Thymus (tissue), 11 donors: ENCODE results near the gene WBP1. TPM values are rescaled to one million over a fixed set of nuclear protein-coding genes. Genes with fewer than 3 reads are reported as not detected.

Experiments used
- DNase-seq, 9 donors: peaks; one replicate each; pipeline ENCODE4 v3.0.0-alpha.2; 2013; ENCODE audit warnings: low spot score in 9 of 9, low read depth in 6 of 9, missing footprints in 1 of 9
- H3K27ac ChIP-seq, 2 donors: one replicate each; pipeline ENCODE4 v1.5.1; 2013; ENCODE audit warnings: control low read depth in 1 of 2, low read depth in 1 of 2, low read length in 1 of 2, mild to moderate bottlenecking in 1 of 2, moderate library complexity in 1 of 2
- H3K27me3 ChIP-seq, 2 donors: one replicate each; pipeline ENCODE4 v1.5.1; 2013; ENCODE audit warnings: low read length in 1 of 2; ENCODE audit not compliant: control insufficient read depth in 2 of 2, insufficient read depth in 1 of 2
- H3K36me3 ChIP-seq, 2 donors: one replicate each; pipeline ENCODE4 v1.5.1; 2013; ENCODE audit warnings: low read length in 1 of 2, mild to moderate bottlenecking in 1 of 2, moderate library complexity in 1 of 2; ENCODE audit not compliant: control insufficient read depth in 2 of 2, insufficient read depth in 2 of 2
- H3K4me1 ChIP-seq, 2 donors: one replicate each; pipeline ENCODE4 v1.5.1; 2013; ENCODE audit warnings: low read length in 2 of 2; ENCODE audit not compliant: control insufficient read depth in 2 of 2, insufficient read depth in 2 of 2
- H3K4me3 ChIP-seq, 2 donors: one replicate each; pipeline ENCODE4 v1.5.1; 2013; ENCODE audit warnings: low read length in 2 of 2, control low read depth in 1 of 2, mild to moderate bottlenecking in 1 of 2
- H3K9me3 ChIP-seq, 2 donors: one replicate each; pipeline ENCODE4 v1.5.1; 2013; ENCODE audit warnings: low read length in 1 of 2, mild to moderate bottlenecking in 1 of 2; ENCODE audit not compliant: control insufficient read depth in 2 of 2, insufficient read depth in 1 of 2
- WGBS: extraction: QIAGEN DNeasy Blood & Tissue Kit; methylation state at CpG from one replicate; pipeline ENCODE4 v1.1.7; 2013; 5-methylcytosine and 5-hydroxymethylcytosine counted together
- polyA plus RNA-seq: library from polyadenylated mRNA; stranded (reverse); fragments of 200-250 nt; gene quantifications from one replicate; pipeline ENCODE4 v1.2.3, GENCODE V29; 2013
- total RNA-seq: library from RNA; stranded (reverse); fragments of 120-200 nt; gene quantifications from one replicate; pipeline ENCODE4 v1.2.4, GENCODE V29; 2013
- donor health status: healthy.

Gene WBP1
- total and polyA plus RNA-seq, 2 donors = 56.4 to 114 TPM

DNA sequence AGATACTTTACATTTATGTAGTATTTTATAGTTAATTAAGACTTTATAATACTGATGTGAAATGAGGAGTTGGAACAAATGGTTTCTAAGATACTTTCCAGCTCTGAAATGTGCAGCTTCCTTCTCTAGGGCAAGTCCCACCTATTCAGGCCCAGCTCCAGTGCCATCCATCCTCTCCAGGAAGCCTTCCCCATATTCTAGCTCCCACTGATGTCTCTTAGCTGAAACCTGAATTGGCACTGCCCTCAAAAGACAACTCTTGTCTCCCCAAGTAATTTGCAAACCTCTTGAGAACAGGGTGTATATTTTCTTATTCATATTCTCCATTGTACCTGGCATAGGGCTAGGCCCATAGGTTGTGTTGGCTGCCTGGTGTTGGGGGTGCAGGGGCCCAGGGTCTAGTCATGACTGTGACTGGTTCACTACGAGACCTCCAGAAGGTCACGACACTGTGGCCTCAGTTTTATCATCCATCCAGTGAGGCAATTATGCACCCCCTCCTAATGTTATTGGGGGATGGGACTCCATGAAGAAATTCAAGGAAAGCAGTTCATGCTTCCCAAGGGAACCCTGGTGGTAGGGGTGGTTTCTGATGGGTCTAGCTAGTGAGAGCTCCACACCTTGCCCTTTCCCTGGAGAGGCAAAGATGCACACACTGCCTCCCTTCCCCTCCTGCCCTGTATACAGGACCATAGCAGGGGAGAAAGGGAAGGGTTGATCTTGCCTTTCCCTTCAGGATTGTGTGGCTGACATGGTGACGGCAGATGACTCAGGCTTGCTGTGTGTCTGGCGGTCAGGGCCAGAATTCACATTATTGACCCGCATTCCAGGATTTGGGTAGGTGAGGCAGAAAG is 33.9 kb upstream of the WBP1 start:
- H3K27ac ChIP-seq = no peak overlapping the region
- no peak overlapping the region for H3K4me3 ChIP-seq
- H3K36me3 ChIP-seq = peaks cover 16 to 21% of the 10 kb centered on the region in 2 donors
- no peaks in the 10 kb centered on the region for H3K9me3 ChIP-seq
- 97% methylated on average over 5 of the region's 5 CpGs for WGBS
- peaks cover 0 to 5% of the 10 kb centered on the region in 2 donors for H3K27me3 ChIP-seq
- H3K4me1 ChIP-seq = peaks cover 6 to 18% of the 10 kb centered on the region in 2 donors
- no peak for DNase-seq

DNA sequence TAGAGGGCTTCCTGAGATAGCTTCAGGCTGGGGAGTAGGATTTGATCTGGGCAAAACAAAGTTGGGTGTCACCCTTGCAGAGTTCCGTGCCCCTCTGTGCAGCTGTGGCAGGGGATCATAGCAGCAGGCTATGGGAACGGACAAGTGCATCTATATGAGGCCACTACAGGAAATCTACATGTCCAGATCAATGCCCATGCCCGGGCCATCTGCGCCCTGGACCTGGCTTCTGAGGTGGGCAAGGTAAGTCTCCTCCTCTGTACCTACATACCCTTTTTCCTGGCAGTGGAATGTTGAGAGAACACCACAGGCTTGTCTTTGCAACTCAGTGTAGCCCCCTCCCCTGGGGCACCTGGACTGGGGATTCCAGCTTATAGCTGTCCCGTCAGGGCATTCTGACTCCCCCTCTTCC is 33.2 kb upstream of the WBP1 start:
- 98% methylated on average over 5 of the region's 5 CpGs for WGBS
- Histone ChIP-seq H3K9me3 (no peaks in the 10 kb centered on the region), H3K27me3 (peaks cover 0 to 5% of the 10 kb centered on the region in 2 donors), H3K27ac (no peak overlapping the region), H3K4me3 (no peak overlapping the region), H3K36me3 (peaks cover 16 to 24% of the 10 kb centered on the region in 2 donors), H3K4me1 (peaks cover 6 to 18% of the 10 kb centered on the region in 2 donors)
- DNase-seq = no peak

GRCh38 chr2:74425523-74425922 is 32.7 kb upstream of the WBP1 start:
- WGBS = 98% methylated on average over 7 of the region's 7 CpGs
- Histone ChIP-seq H3K36me3 (peaks cover 16 to 24% of the 10 kb centered on the region in 2 donors), H3K9me3 (no peaks in the 10 kb centered on the region), H3K4me3 (no peak overlapping the region), H3K27me3 (peaks cover 0 to 3% of the 10 kb centered on the region in 2 donors), H3K4me1 (peaks cover 6 to 15% of the 10 kb centered on the region in 2 donors), H3K27ac (no peak overlapping the region)
- no peak for DNase-seq

GRCh38 chr2:74426181-74426758 is 32.0 kb upstream of the WBP1 start:
- WGBS = 96% methylated on average over 14 of the region's 14 CpGs
- H3K4me3 ChIP-seq = no peak overlapping the region
- DNase-seq = no peak
- no peaks in the 10 kb centered on the region for H3K9me3 ChIP-seq
- peaks cover 4 to 7% of the 10 kb centered on the region in 2 donors for H3K4me1 ChIP-seq
- H3K36me3 ChIP-seq = peaks cover 16 to 24% of the 10 kb centered on the region in 2 donors
- H3K27ac ChIP-seq = no peak overlapping the region
- H3K27me3 ChIP-seq = no peaks in the 10 kb centered on the region

- no peaks in the 10 kb centered on the region for H3K27me3 ChIP-seq
- H3K36me3 ChIP-seq = peaks cover 16 to 24% of the 10 kb centered on the region in 2 donors
- 92% methylated on average over 3 of the region's 3 CpGs for WGBS
- no peaks in the 10 kb centered on the region for H3K4me1 ChIP-seq
- H3K4me3 ChIP-seq = no peak overlapping the region
- no peak overlapping the region for H3K27ac ChIP-seq
- H3K9me3 ChIP-seq = no peaks in the 10 kb centered on the region
- no peak for DNase-seq
Observed at GRCh38 chr2:74427551-74427950, 30.7 kb upstream of the WBP1 start.

- 96% methylated on average over 5 of the region's 5 CpGs for WGBS
- Histone ChIP-seq H3K27me3 (no peaks in the 10 kb centered on the region), H3K4me3 (no peak overlapping the region), H3K9me3 (no peaks in the 10 kb centered on the region), H3K36me3 (peaks cover 16 to 24% of the 10 kb centered on the region in 2 donors), H3K4me1 (no peaks in the 10 kb centered on the region), H3K27ac (no peak overlapping the region)
- no peak for DNase-seq
Observed at GRCh38 chr2:74428675-74429074, 29.6 kb upstream of the WBP1 start.

DNA sequence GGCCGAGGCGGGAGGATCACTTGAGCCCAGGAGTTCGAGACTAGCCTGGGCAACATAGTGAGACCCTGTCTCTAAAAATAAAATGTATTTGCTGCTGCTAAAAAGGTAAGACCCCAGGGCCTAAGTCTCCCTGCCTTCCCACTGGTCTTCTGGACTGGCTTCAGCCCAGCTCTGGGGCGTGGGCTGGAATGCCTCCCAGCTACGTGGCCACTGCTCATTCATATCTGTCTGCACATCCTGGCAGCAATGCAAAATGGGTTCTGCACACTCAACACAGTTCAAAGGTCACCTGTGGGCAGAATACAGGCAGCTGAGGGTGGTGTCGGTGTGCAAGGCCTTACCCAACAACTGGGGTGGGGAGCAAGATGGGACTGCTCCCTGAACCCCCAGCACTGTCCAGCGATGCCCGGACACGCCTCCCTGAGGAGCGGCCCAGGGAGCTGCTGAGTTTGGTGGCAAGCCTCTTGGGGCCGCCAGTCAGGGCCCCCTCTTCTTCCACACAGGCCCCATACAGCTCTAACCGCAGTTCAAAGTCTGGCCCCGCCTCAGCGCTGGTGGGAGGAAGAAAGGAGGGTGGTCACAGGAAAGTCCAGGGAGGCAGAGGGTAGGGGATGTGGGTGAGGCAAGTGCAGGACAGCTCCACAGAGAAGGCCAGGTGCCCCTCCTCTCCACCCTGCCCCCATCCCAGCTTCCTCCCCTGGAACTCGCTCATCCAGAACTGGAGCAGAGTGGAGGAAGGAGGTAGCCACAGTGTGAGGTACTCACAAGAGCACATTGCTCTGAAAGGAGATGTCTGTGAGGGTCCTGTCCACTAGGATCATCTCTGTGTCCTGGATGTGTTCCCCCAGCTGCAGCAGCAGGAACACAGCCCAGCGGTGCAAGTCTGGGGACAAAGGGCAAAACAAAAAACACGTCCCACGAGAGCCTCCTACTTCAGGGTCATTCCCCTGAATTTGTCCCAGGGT is 28.5 kb upstream of the WBP1 start:
- Histone ChIP-seq H3K36me3 (peaks cover 15 to 18% of the 10 kb centered on the region in 2 donors), H3K27me3 (no peaks in the 10 kb centered on the region), H3K4me1 (no peaks in the 10 kb centered on the region), H3K9me3 (no peaks in the 10 kb centered on the region), H3K4me3 (no peak overlapping the region), H3K27ac (no peak overlapping the region)
- DNase-seq = no peak
- 97% methylated on average over 18 of the region's 18 CpGs for WGBS

DNA sequence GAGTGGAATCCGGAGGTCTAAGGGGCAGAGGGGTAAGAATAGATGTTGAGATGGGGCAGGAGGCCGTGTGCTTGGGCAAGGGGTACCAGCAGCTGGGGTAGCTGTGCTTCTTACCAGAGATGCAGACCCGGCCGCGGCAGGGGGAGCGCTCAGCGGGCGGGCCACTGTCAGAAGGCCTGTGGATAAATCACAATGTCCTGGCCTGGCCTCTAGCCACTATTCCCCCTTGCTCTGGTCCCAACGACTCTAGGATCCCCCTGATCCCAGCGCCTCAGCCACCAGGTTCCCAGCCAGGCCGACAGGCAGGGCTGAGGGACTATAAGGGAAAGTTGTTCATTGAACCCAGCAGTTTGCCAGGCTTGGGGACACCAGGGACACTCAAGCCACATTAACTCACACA is 27.7 kb upstream of the WBP1 start:
- Histone ChIP-seq H3K4me3 (no peak overlapping the region), H3K4me1 (no peaks in the 10 kb centered on the region), H3K36me3 (peaks cover 11 to 12% of the 10 kb centered on the region in 2 donors), H3K27me3 (no peaks in the 10 kb centered on the region), H3K27ac (no peak overlapping the region), H3K9me3 (no peaks in the 10 kb centered on the region)
- 92% methylated on average over 11 of the region's 11 CpGs for WGBS
- no peak for DNase-seq
